Neural cell (in vitro differentiated cells): ENCODE results near the gene SUMO3. TPM values are rescaled to one million over a fixed set of nuclear protein-coding genes. Genes with fewer than 3 reads are reported as not detected.

Experiments
- H2AFZ ChIP-seq: fragments of 200-600, 300-800 bp; sonication (generic), shearing (Covaris generic); 2 replicates; pipeline ENCODE4 v1.6.0; 2014; ENCODE audit warnings: low read depth, mild to moderate bottlenecking, antibody characterized with exemption, low read length, moderate library complexity
- H3F3A ChIP-seq: fragments of 200-600 bp; shearing (Covaris generic); 2 replicates; pipeline ENCODE4 v1.6.1; 2016; ENCODE audit warnings: mild to moderate bottlenecking, moderate library complexity, mixed read lengths, antibody characterized with exemption, low read length; ENCODE audit not compliant: insufficient read depth, poor library complexity, severe bottlenecking
- H3K27ac ChIP-seq: fragments of 200-600, 300-800 bp; sonication (generic), shearing (Covaris generic); 2 replicates; pipeline ENCODE4 v1.5.1; 2014; ENCODE audit warnings: mild to moderate bottlenecking, low read length, moderate library complexity
- H3K27me3 ChIP-seq: fragments of 300-800, 200-600 bp; sonication (generic), shearing (Covaris generic); 2 replicates; pipeline ENCODE4 v1.6.0; 2014; ENCODE audit warnings: mild to moderate bottlenecking, low read depth, low read length, moderate library complexity; ENCODE audit not compliant: insufficient read depth
- H3K36me3 ChIP-seq: fragments of 300-800, 200-600 bp; sonication (generic), shearing (Covaris generic); 2 replicates; pipeline ENCODE4 v1.5.1; 2014; ENCODE audit warnings: mild to moderate bottlenecking, antibody characterized with exemption, low read length, moderate library complexity; ENCODE audit not compliant: insufficient read depth
- H3K4me2 ChIP-seq: fragments of 300-800, 200-600 bp; sonication (generic), shearing (Covaris generic); 2 replicates; pipeline ENCODE4 v1.6.0; 2014; ENCODE audit warnings: mild to moderate bottlenecking, low read length
- H3K4me3 ChIP-seq: fragments of 300-800, 200-600 bp; sonication (generic), shearing (Covaris generic); 2 replicates; pipeline ENCODE4 v1.5.1; 2014; ENCODE audit warnings: mild to moderate bottlenecking, low read length, moderate library complexity
- H3K79me2 ChIP-seq: fragments of 200-600 bp; shearing (Covaris generic); replicated peaks from 2 replicates; pipeline ENCODE4 v1.6.0; 2014; ENCODE audit warnings: mild to moderate bottlenecking, low read length, moderate library complexity; ENCODE audit not compliant: insufficient read depth
- H3K9ac ChIP-seq: fragments of 300-800, 200-600 bp; sonication (generic), shearing (Covaris generic); 2 replicates; pipeline ENCODE4 v1.6.1; 2016; ENCODE audit warnings: mild to moderate bottlenecking, low read length, mixed read lengths
- H3K9me2 ChIP-seq: fragments of 200-600 bp; shearing (Covaris generic); 2 replicates; pipeline ENCODE4 v1.6.1; 2016; ENCODE audit warnings: mild to moderate bottlenecking, low read length, mixed read lengths; ENCODE audit not compliant: insufficient read depth
- H3K9me3 ChIP-seq: fragments of 200-600, 300-800 bp; sonication (generic), shearing (Covaris generic); 2 replicates; pipeline ENCODE4 v1.6.1; 2016; ENCODE audit warnings: mild to moderate bottlenecking, mixed run types, low read length, moderate library complexity, mixed read lengths
- H4K20me1 ChIP-seq: fragments of 200-600 bp; shearing (Covaris generic); 2 replicates; pipeline ENCODE4 v1.6.1; 2016; ENCODE audit warnings: mild to moderate bottlenecking, mixed run types; ENCODE audit not compliant: insufficient read depth
- EP300 ChIP-seq: fragments of 450-650 bp; conservative IDR thresholded peaks from 2 replicates; pipeline ENCODE4 v1.6.1; 2014; ENCODE audit warnings: antibody characterized with exemption, mild to moderate bottlenecking, moderate library complexity; ENCODE audit not compliant: poor library complexity, severe bottlenecking
- EZH2 ChIP-seq: fragments of 200-600, 300-800 bp; shearing (Covaris generic), sonication (generic); IDR thresholded peaks from 2 replicates; pipeline ENCODE4 v1.6.1; 2014; ENCODE audit warnings: antibody characterized with exemption, low read length, borderline replicate concordance, mild to moderate bottlenecking; ENCODE audit not compliant: insufficient read depth, poor library complexity, severe bottlenecking
- MXI1 ChIP-seq: fragments of 450-650 bp; conservative IDR thresholded peaks from 2 replicates; pipeline ENCODE4 v1.6.1; 2014; ENCODE audit warnings: antibody characterized with exemption, mild to moderate bottlenecking; ENCODE audit not compliant: poor library complexity, severe bottlenecking
- POLR2AphosphoS5 ChIP-seq: IDR thresholded peaks from 2 replicates; pipeline ENCODE4 v1.6.1; 2012
- RAD21 ChIP-seq: fragments of 450-650 bp; conservative IDR thresholded peaks from 2 replicates; pipeline ENCODE4 v1.6.1; 2014; ENCODE audit warnings: antibody characterized with exemption, mild to moderate bottlenecking, moderate library complexity
- SMC3 ChIP-seq: fragments of 450-650 bp; conservative IDR thresholded peaks from 2 replicates; pipeline ENCODE4 v1.6.1; 2014; ENCODE audit warnings: antibody characterized with exemption, mild to moderate bottlenecking, moderate library complexity; ENCODE audit not compliant: poor library complexity
- TAF1 ChIP-seq: IDR thresholded peaks from 2 replicates; pipeline ENCODE4 v1.6.1; 2012; ENCODE audit warnings: low read depth
- polyA plus RNA-seq: library from polyadenylated mRNA; depleted of rRNA; stranded (reverse); fragments of >200 nt; gene quantifications from 2 replicates; pipeline ENCODE4 v1.2.3, GENCODE V29; 2014
- TF ChIP-seq, protein P1 (sequence below): fragments of 450-650 bp; IDR thresholded peaks from 2 replicates; pipeline ENCODE4 v1.5.1; 2014; ENCODE audit warnings: antibody characterized with exemption, mild to moderate bottlenecking, moderate library complexity; ENCODE audit not compliant: poor library complexity, severe bottlenecking
- TF ChIP-seq, protein P2 (sequence below): IDR thresholded peaks from 2 replicates; pipeline ENCODE4 v1.6.1; 2012; ENCODE audit warnings: borderline replicate concordance

The SUMO3 gene
- polyA plus RNA-seq, 1 donor from 2014 or later: 113 TPM

DNA sequence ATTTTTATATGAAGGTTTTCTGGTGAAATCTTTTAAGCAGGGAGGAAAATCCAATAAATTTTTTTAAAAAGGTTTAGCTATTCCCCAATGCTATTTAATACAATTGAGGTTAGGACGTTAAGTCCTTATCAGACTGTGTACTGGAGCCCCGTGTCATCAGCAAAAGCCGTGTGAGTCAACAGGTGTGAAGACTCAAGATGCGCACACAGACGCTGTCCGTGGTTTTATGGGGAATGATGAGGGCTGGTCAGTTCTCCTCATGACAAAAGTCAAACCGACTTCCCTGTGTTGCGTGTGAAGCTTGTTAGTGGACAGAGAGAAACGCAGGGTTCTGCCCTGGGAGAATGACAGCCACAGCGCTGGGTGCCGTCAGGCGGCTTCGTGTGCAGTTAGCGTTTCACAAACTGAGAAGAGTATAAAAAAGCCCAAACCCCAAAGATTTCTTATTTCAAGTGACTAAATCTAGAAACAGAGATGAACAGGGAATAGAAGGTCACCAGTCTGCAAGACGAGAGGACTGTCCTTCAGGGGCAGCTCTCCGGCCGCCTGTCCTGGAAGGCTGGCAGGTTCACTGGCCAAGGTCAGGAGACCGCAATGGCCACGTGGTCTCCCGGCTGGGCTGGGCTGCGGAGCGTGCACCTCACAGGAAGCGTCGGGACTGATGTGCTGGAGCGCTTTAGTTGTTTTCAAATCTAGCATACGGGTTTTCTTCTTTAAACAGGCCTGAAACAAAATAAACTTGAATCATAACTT, 33.2 kb upstream of the SUMO3 start:
- TF ChIP-seq TAF1: no peak
- TF ChIP-seq EZH2: no peak
- TF ChIP-seq RAD21: no peak
- TF ChIP-seq, protein P1, sequence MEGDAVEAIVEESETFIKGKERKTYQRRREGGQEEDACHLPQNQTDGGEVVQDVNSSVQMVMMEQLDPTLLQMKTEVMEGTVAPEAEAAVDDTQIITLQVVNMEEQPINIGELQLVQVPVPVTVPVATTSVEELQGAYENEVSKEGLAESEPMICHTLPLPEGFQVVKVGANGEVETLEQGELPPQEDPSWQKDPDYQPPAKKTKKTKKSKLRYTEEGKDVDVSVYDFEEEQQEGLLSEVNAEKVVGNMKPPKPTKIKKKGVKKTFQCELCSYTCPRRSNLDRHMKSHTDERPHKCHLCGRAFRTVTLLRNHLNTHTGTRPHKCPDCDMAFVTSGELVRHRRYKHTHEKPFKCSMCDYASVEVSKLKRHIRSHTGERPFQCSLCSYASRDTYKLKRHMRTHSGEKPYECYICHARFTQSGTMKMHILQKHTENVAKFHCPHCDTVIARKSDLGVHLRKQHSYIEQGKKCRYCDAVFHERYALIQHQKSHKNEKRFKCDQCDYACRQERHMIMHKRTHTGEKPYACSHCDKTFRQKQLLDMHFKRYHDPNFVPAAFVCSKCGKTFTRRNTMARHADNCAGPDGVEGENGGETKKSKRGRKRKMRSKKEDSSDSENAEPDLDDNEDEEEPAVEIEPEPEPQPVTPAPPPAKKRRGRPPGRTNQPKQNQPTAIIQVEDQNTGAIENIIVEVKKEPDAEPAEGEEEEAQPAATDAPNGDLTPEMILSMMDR: no peak
- TF ChIP-seq SMC3: no peak
- Histone ChIP-seq H3F3A (no peaks in the 10 kb centered on the region), H3K27ac (no peak overlapping the region), H3K36me3 (no peaks in the 10 kb centered on the region), H4K20me1 (peaks cover 4% of the 10 kb centered on the region), H3K79me2 (no peaks in the 10 kb centered on the region), H3K9ac (no peak overlapping the region), H3K27me3 (no peaks in the 10 kb centered on the region), H3K4me3 (no peak overlapping the region), H3K4me2 (no peak overlapping the region), H3K9me3 (no peaks in the 10 kb centered on the region), H2AFZ (no peak overlapping the region), H3K9me2 (no peaks in the 10 kb centered on the region)

DNA sequence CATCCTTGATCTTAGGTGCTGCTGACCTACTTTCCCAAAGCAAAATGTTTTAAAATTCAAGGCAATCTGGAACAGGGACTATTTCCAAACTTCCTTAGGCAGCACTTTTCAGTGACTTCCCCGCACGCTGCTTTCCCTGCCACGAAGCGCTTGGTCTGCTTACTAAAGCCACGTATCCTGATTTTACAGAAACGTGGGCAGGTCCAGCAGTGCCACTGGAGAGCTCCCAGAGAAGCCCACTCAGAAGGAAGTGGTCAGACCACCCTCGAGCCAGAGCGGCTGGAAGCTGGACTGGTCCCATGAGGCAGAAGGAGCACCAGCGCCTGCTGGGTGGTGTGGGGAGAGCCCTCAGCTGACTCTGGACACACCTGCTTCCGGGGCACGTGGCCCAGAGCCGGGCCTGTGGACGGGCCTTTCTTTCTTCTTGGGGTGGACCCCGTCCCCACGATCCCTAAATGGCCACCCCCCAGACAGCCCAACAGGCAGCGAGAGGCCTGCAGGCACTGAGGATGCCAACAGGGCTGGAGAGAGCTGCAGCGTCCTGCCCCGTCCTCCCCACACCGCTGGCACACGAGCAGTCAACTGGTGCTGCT, 32.4 kb upstream of the SUMO3 start:
- H3F3A ChIP-seq: no peaks in the 10 kb centered on the region
- H2AFZ ChIP-seq: no peak overlapping the region
- no peak overlapping the region for H3K9ac ChIP-seq
- H3K79me2 ChIP-seq: no peaks in the 10 kb centered on the region
- H3K4me2 ChIP-seq: no peak overlapping the region
- peaks cover 4% of the 10 kb centered on the region for H4K20me1 ChIP-seq
- H3K27me3 ChIP-seq: no peaks in the 10 kb centered on the region
- H3K9me2 ChIP-seq: no peaks in the 10 kb centered on the region
- H3K9me3 ChIP-seq: no peaks in the 10 kb centered on the region
- no peak overlapping the region for H3K27ac ChIP-seq
- TF ChIP-seq EZH2: no peak
- TF ChIP-seq, protein P2, sequence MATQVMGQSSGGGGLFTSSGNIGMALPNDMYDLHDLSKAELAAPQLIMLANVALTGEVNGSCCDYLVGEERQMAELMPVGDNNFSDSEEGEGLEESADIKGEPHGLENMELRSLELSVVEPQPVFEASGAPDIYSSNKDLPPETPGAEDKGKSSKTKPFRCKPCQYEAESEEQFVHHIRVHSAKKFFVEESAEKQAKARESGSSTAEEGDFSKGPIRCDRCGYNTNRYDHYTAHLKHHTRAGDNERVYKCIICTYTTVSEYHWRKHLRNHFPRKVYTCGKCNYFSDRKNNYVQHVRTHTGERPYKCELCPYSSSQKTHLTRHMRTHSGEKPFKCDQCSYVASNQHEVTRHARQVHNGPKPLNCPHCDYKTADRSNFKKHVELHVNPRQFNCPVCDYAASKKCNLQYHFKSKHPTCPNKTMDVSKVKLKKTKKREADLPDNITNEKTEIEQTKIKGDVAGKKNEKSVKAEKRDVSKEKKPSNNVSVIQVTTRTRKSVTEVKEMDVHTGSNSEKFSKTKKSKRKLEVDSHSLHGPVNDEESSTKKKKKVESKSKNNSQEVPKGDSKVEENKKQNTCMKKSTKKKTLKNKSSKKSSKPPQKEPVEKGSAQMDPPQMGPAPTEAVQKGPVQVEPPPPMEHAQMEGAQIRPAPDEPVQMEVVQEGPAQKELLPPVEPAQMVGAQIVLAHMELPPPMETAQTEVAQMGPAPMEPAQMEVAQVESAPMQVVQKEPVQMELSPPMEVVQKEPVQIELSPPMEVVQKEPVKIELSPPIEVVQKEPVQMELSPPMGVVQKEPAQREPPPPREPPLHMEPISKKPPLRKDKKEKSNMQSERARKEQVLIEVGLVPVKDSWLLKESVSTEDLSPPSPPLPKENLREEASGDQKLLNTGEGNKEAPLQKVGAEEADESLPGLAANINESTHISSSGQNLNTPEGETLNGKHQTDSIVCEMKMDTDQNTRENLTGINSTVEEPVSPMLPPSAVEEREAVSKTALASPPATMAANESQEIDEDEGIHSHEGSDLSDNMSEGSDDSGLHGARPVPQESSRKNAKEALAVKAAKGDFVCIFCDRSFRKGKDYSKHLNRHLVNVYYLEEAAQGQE: no peak
- TF ChIP-seq, protein P1: no peak
- TF ChIP-seq EP300: no peak
- TF ChIP-seq POLR2AphosphoS5: no peak
- no peak for TF ChIP-seq SMC3
- TF ChIP-seq TAF1: no peak
- TF ChIP-seq MXI1: no peak
- no peak for TF ChIP-seq RAD21
- no peak overlapping the region for H3K4me3 ChIP-seq
- no peaks in the 10 kb centered on the region for H3K36me3 ChIP-seq
